WTC11 (cell line): ENCODE data around the gene EHMT1. TPM values are rescaled to one million over a fixed set of nuclear protein-coding genes. Genes with fewer than 3 reads are reported as not detected.

ENCODE experiments used
- ATAC-seq: fragments of 200-7000 bp; cut with Tn5 transposase; 2 replicates; pipeline ENCODE4 v1.10.0; 2021; ENCODE audit warnings: mild to moderate bottlenecking, moderate library complexity
- CTCF ChIA-PET: fragments of 300-600 bp; sonication (Branson Sonifier 250); formaldehyde crosslinking; loops from one replicate; lab custom pipeline; 2021; ENCODE audit warnings: antibody characterized with exemption; lab: Charles Lee
- POLR2A ChIA-PET: fragments of 350-600 bp; sonication (Branson Sonifier 250); formaldehyde crosslinking; loops from one replicate; lab custom pipeline; 2021; ENCODE audit warnings: antibody characterized with exemption; lab: Charles Lee
- DNase-seq: peaks from one replicate; pipeline ENCODE4 v3.0.0; 2021; ENCODE audit warnings: low spot score
- H3K27ac Mint-ChIP-seq: 2 replicates; pipeline ENCODE4 v1.8.0; 2021; ENCODE audit warnings: mixed read lengths
- H3K27me3 Mint-ChIP-seq: 2 replicates; pipeline ENCODE4 v1.8.0; 2021; ENCODE audit warnings: low read depth, mild to moderate bottlenecking, moderate library complexity, mixed read lengths
- H3K36me3 Mint-ChIP-seq: 2 replicates; pipeline ENCODE4 v1.8.0; 2021; ENCODE audit warnings: mixed read lengths
- H3K4me1 Mint-ChIP-seq: 2 replicates; pipeline ENCODE4 v1.8.0; 2022; ENCODE audit warnings: mixed read lengths
- H3K4me3 Mint-ChIP-seq: 2 replicates; pipeline ENCODE4 v1.8.0; 2021; ENCODE audit warnings: mild to moderate bottlenecking, moderate library complexity, mixed read lengths
- H3K9me3 Mint-ChIP-seq: 2 replicates; pipeline ENCODE4 v1.8.0; 2021; ENCODE audit warnings: mixed read lengths
- E2F1 ChIP-seq: sonication (generic); formaldehyde crosslinking; IDR thresholded peaks from 2 replicates; pipeline ENCODE4 v1.8.0; 2022; ENCODE audit warnings: mild to moderate bottlenecking, missing genetic modification reagents
- ELF4 ChIP-seq: sonication (generic); formaldehyde crosslinking; IDR thresholded peaks from 2 replicates; pipeline ENCODE4 v1.8.1; 2022; ENCODE audit warnings: low read depth, mild to moderate bottlenecking, moderate library complexity, missing genetic modification reagents
- EMX1 ChIP-seq: fragments of 250-450 bp; sonication (Bioruptor Pico); IDR thresholded peaks from 2 replicates; pipeline ENCODE4 v1.8.0; 2021; ENCODE audit warnings: mild to moderate bottlenecking
- FOXJ3 ChIP-seq: sonication (generic); formaldehyde crosslinking; IDR thresholded peaks from 2 replicates; pipeline ENCODE4 v1.9.0; 2021; ENCODE audit warnings: missing genetic modification reagents, mild to moderate bottlenecking, borderline replicate concordance
- FOXP1 ChIP-seq: sonication (generic); formaldehyde crosslinking; IDR thresholded peaks from 2 replicates; pipeline ENCODE4 v1.8.0; 2022; ENCODE audit warnings: missing genetic modification reagents, mild to moderate bottlenecking, moderate library complexity, borderline replicate concordance
- GABPB1 ChIP-seq: sonication (generic); formaldehyde crosslinking; IDR thresholded peaks from 2 replicates; pipeline ENCODE4 v1.8.1; 2023; ENCODE audit warnings: mild to moderate bottlenecking, missing genetic modification reagents
- GTF2I ChIP-seq: fragments of 250-450 bp; sonication (Bioruptor Pico); conservative IDR thresholded peaks from 2 replicates; pipeline ENCODE4 v1.4.0; 2021; ENCODE audit warnings: mild to moderate bottlenecking
- IRF2 ChIP-seq: sonication (generic); formaldehyde crosslinking; IDR thresholded peaks from 2 replicates; pipeline ENCODE4 v1.8.0; 2022; ENCODE audit warnings: low read depth, missing genetic modification reagents, borderline replicate concordance
- KAT7 ChIP-seq: sonication (generic); formaldehyde crosslinking; IDR thresholded peaks from 2 replicates; pipeline ENCODE4 v1.8.1; 2023; ENCODE audit warnings: missing genetic modification reagents, mild to moderate bottlenecking, borderline replicate concordance
- NR1H2 ChIP-seq: sonication (generic); formaldehyde crosslinking; IDR thresholded peaks from 2 replicates; pipeline ENCODE4 v1.9.0; 2021; ENCODE audit warnings: mild to moderate bottlenecking, moderate library complexity, missing genetic modification reagents
- PRDM15 ChIP-seq: sonication (generic); formaldehyde crosslinking; IDR thresholded peaks from 2 replicates; pipeline ENCODE4 v1.8.0; 2022; ENCODE audit warnings: missing genetic modification reagents
- RORB ChIP-seq: fragments of 250-450 bp; sonication (Bioruptor Pico); IDR thresholded peaks from 2 replicates; pipeline ENCODE4 v1.9.0; 2021; ENCODE audit warnings: mild to moderate bottlenecking
- SMAD4 ChIP-seq: sonication (generic); formaldehyde crosslinking; IDR thresholded peaks from 2 replicates; pipeline ENCODE4 v1.8.0; 2022; ENCODE audit warnings: mild to moderate bottlenecking, missing genetic modification reagents
- SP1 ChIP-seq: sonication (generic); formaldehyde crosslinking; conservative IDR thresholded peaks from 2 replicates; pipeline ENCODE4 v1.8.1; 2022; ENCODE audit warnings: missing genetic modification reagents
- STAT6 ChIP-seq: sonication (generic); formaldehyde crosslinking; conservative IDR thresholded peaks from 2 replicates; pipeline ENCODE4 v1.8.1; 2023; ENCODE audit warnings: mild to moderate bottlenecking, low read depth, missing genetic modification reagents, moderate library complexity
- TEAD4 ChIP-seq: sonication (generic); formaldehyde crosslinking; IDR thresholded peaks from 2 replicates; pipeline ENCODE4 v1.8.0; 2022; ENCODE audit warnings: mild to moderate bottlenecking, missing genetic modification reagents
- USF1 ChIP-seq: sonication (generic); formaldehyde crosslinking; IDR thresholded peaks from 2 replicates; pipeline ENCODE4 v1.8.0; 2022; ENCODE audit warnings: mild to moderate bottlenecking, missing genetic modification reagents
- USF2 ChIP-seq: sonication (generic); formaldehyde crosslinking; IDR thresholded peaks from 2 replicates; pipeline ENCODE4 v1.8.1; 2023; ENCODE audit warnings: mild to moderate bottlenecking, missing genetic modification reagents, moderate library complexity
- ZNF263 ChIP-seq: sonication (generic); formaldehyde crosslinking; IDR thresholded peaks from 2 replicates; pipeline ENCODE4 v1.8.1; 2022; ENCODE audit warnings: low read depth, mild to moderate bottlenecking, moderate library complexity, missing genetic modification reagents
- ZNF423 ChIP-seq: fragments of 250-450 bp; sonication (Bioruptor Pico); IDR thresholded peaks from 2 replicates; pipeline ENCODE4 v2.1.2; 2022; ENCODE audit warnings: mild to moderate bottlenecking, moderate library complexity
- ZNF425 ChIP-seq: fragments of 250-450 bp; sonication (Bioruptor Pico); conservative IDR thresholded peaks from 2 replicates; pipeline ENCODE4 v1.9.0; 2021; ENCODE audit warnings: mild to moderate bottlenecking
- total RNA-seq: library from RNA; stranded (reverse); gene quantifications from 3 replicates; pipeline ENCODE4 v1.2.3, GENCODE V29; 2021

Gene EHMT1
- total RNA-seq, 1 experiment from 2014 or later: 170 TPM

- TF ChIP-seq PRDM15 (CRISPR knock-in tag): no peak
- TF ChIP-seq USF2: peak; percentile 85
- no peak for TF ChIP-seq KAT7 (CRISPR knock-in tag)
- TF ChIP-seq SP1: peak; percentile 59
- TF ChIP-seq, all 79 proteins: peak for 11
These were observed 48.3 kb downstream of the EHMT1 start (continued) for GRCh38 chr9:137666955-137667670.

GRCh38 chr9:137668203-137668602 is 49.4 kb downstream of the EHMT1 start:
- Mint-ChIP-seq H3K4me3 (peak overlapping the region; percentile 39; the same call in 1 of the 2 replicates), H3K27ac (peak overlapping the region; percentile 98), H3K9me3 (no peaks in the 10 kb centered on the region), H3K4me1 (peaks cover 95% of the 10 kb centered on the region), H3K27me3 (no peaks in the 10 kb centered on the region), H3K36me3 (peaks cover 15% of the 10 kb centered on the region)
- ATAC-seq (no peak), DNase-seq (no peak)
- CTCF ChIA-PET: no interaction called here
- POLR2A ChIA-PET: no interaction called here
- TF ChIP-seq ZNF423 (CRISPR knock-in tag): no peak
- TF ChIP-seq TEAD4 (CRISPR knock-in tag): no peak
- TF ChIP-seq GTF2I (CRISPR knock-in tag): no peak
- TF ChIP-seq SP1: no peak
- no peak for TF ChIP-seq E2F1 (CRISPR knock-in tag)
- TF ChIP-seq SMAD4: no peak
- no peak for TF ChIP-seq ZNF263
- TF ChIP-seq PRDM15 (CRISPR knock-in tag): no peak
- TF ChIP-seq EMX1 (CRISPR knock-in tag): no peak
- no peak for TF ChIP-seq NR1H2 (CRISPR knock-in tag)
- TF ChIP-seq STAT6 (CRISPR knock-in tag): no peak
- TF ChIP-seq FOXP1 (CRISPR knock-in tag): no peak
- TF ChIP-seq ELF4: no peak
- TF ChIP-seq GABPB1 (CRISPR knock-in tag): no peak
- no peak for TF ChIP-seq ZNF425 (CRISPR knock-in tag)
- TF ChIP-seq IRF2 (CRISPR knock-in tag): no peak
- no peak for TF ChIP-seq FOXJ3 (CRISPR knock-in tag)
- TF ChIP-seq USF1: no peak
- no peak for TF ChIP-seq RORB (CRISPR knock-in tag)
